ENCODE results near the gene CHST12.
"Not testable (repeated sequence)": the region's sequence is repeated elsewhere in the genome, so short reads cannot be mapped to it uniquely, and the experiment has no call there.

The CHST12 gene

GRCh38 chr7:2405201-2405600, 1.8 kb downstream of the CHST12 start:
- no peak for DNase-seq

GRCh38 chr7:2405601-2406345, 2.4 kb downstream of the CHST12 start:
- DNase-seq = no peak

DNA sequence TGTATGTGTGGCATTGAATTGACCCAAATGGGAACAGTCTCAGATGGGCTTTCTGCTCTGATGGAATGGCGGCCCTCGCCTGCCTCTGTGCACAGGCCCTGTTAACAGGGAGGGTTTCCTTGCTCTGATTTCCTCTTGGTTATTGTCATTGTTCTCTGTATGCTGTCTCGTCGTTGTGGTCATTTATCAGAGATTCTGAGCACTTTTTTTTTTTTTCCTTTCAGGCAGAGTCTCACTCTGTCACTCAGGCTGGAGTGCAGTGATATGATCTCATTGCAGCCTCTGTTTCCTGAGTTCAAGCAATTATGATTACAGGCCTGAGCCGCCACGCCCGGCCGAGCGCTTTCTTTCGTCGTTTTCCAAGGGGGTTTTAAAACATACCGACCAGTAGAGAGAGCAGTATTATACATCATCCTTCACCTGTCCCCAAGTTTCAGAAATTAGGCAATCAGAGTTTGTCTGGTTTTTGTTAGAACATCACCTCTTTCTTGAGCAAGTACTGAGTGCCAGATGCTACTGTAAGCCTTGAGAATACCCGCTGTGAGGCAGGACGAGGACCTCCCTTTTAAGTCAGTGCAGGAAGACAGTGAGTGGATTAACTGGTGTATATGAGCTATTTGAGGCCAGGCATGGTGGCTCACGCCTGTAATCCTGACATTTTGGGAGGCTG, 6.5 kb downstream of the CHST12 start:
- DNase-seq = no peak

DNA sequence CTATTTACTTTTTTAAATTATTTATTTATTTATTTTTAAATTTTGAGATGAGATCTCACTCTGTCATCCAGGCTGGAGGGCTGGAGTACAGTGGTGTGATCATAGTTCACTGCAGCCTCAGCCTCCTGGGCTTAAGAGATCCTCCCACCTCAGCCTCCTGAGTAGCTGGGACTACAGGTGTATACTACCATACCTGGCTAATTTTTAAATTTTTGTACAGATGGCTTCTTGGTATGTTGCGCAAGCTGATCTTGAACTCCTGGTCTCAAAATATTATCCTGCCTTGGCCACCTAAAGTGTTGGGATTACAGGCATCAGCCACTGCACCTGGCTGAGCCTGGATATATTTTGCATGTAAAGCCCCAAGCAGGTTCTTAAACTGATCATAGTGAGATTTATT, 7.6 kb downstream of the CHST12 start:
- DNase-seq = no peak

- DNase-seq = no peak
These were observed 8.6 kb downstream of the CHST12 start for GRCh38 chr7:2411815-2412586.

DNA sequence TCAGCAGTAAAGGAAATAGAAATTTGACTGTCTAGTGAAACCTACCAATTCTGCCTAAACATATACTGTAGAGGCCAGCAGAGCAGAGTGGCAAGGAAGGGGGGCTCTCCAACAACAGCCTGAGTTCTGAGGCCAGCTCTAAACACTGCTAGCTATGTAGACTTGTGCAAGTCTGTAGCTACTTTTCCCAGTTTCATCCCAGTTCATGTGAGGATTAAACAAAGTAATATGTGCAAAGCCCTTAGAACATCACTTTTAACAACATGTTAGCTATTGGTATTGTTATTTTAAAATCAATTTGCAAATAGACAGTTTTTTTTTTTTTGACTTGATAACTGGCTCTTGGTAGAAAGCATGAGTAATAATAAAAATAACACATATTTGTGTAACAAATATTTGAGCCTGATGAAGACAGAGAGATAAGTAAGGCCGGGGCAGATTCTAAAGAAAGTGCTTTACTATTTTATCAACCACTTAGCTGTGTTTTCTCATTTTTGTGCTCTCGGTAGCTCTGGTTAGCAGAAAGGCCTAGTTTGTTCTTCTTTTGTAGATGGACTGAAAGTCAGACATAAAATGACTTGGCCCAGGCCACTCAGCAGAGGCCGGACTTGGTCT, 9.3 kb downstream of the CHST12 start:
- no peak for DNase-seq

DNA sequence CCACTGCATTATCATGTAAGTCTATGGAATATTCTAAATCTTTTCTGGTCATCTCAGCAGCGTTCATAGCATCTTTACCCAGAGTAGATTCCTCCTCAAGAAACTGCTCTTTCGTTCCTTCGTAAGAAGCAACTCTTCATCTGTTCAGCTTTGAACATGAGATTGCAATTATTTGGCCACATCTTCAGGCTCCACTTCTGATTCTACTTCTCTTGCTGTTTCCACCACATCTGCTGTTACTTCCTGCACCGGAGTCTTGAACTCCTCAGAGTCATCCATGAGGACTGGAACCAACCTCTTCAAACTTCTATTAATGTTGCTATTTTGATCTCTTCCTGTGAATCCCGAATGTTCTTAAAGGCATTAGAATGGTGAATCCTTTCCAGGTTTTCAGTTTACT, 12.7 kb downstream of the CHST12 start:
- no peak for DNase-seq

DNA sequence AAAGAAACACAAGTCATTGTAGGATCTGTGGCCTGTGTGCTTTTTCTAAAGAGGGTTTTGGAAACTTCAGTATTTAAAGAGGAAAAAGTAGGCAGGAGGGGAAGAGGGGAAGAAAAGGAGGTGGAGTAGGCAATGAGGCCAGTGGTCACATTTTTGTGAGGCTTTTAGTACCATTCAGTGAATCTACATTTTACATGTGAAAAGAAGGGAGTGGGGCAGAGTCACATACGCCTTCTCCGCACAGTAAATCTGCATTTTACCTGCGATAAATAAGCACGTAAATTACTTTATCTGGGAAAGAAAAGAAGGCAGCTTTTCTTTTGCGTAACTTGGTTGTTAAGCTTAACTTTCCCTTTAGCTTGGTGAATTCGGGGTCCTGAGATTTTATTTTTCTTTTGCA, 13.2 kb downstream of the CHST12 start:
- no peak for DNase-seq

DNA sequence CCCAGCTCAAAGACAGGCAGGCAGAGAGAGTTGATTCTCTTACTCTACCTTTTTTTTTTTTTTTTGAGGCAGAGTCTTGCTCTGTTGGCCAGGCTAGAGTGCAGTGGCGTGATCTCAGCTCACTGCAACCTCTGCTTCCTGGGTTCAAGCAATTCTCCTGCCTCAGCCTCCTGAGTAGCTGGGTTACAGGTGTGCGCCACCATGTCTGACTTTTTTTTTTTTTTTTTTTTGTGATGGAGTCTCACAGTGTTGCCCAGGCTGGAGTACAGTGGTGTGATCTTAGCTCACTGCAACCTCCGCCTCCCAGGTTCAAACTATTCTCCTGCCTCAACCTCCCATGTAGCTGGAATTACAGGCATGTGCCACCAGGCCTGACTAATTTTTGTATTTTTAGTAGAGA, 13.8 kb downstream of the CHST12 start:
- not testable (repeated sequence) for DNase-seq

- DNase-seq = no peak
These were observed 14.6 kb downstream of the CHST12 start for GRCh38 chr7:2417981-2418481.

- DNase-seq = no peak
These were observed 17.0 kb downstream of the CHST12 start for GRCh38 chr7:2420216-2420933.

DNA sequence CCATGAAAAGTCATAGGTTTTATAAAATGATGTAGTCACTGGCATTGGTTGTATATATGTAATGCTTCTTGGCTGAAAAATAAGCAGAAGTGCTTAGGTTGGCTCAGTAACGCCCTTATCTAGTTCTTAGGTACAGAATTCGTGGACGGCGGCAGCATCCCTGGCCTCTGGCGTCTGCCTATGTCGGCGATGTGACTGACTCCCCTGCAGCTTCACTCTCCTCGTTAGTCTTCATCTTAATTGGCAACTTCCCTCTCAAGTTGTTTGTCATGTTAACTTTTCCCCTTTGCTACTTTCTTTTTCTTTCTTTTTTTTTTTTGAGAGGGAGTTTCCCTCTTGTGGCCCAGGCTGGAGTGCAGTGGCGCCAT, 18.5 kb downstream of the CHST12 start:
- no peak for DNase-seq

DNA sequence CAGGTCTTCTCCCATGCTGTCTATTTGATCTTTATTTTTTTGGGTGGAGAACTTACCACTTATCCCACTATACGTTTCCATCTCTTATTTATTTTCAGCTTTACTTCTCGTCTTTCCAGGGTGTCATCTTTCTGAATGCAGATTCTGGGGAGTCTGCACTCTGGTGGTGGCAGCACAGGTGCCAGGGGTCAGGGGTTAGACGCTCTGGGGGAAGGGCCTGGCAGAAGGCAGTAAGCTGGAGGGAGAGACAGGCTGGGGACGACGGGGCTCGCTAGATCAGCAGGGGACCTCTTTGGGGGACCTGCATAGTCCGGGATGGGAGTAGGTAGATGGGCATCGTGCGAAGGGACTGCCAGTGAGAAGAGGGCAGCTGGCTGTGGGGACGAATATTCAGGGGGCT, 22.3 kb downstream of the CHST12 start:
- DNase-seq = no peak

DNA sequence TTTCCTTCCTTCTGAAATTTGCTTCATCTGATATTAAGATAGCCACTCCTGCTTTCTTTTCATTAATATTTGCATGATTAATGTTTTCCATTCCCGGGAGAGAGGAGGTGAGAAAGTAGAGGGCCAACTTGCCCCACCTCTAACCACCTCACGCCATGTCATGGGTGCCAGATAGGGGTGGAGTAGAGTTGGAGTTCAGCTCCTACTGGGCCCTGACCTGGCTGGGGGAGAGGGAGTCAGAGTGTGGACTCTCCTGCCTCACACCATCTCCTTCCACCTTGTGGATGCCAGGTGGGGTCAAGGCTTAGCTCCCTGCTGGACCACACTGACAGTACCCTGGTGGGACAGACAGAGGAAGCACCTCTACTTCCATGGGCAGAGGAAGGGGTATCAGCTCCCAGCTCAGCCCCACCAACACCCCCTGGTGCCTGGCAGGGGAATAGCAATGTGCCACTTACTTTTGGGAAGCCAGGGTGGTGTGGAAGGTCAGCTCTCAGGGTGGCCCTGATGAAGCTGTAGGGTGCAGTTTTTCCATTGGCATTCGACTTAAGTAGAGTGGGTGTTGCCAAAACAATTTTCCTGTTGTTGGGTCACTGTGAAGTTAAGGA, 28.0 kb downstream of the CHST12 start:
- DNase-seq = no peak

DNA sequence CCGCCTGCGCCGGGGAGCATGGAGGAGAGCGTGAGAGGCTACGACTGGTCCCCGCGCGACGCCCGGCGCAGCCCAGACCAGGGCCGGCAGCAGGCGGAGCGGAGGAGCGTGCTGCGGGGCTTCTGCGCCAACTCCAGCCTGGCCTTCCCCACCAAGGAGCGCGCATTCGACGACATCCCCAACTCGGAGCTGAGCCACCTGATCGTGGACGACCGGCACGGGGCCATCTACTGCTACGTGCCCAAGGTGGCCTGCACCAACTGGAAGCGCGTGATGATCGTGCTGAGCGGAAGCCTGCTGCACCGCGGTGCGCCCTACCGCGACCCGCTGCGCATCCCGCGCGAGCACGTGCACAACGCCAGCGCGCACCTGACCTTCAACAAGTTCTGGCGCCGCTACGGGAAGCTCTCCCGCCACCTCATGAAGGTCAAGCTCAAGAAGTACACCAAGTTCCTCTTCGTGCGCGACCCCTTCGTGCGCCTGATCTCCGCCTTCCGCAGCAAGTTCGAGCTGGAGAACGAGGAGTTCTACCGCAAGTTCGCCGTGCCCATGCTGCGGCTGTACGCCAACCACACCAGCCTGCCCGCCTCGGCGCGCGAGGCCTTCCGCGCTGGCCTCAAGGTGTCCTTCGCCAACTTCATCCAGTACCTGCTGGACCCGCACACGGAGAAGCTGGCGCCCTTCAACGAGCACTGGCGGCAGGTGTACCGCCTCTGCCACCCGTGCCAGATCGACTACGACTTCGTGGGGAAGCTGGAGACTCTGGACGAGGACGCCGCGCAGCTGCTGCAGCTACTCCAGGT, 29.7 kb downstream of the CHST12 start:
- DNase-seq = no peak

DNA sequence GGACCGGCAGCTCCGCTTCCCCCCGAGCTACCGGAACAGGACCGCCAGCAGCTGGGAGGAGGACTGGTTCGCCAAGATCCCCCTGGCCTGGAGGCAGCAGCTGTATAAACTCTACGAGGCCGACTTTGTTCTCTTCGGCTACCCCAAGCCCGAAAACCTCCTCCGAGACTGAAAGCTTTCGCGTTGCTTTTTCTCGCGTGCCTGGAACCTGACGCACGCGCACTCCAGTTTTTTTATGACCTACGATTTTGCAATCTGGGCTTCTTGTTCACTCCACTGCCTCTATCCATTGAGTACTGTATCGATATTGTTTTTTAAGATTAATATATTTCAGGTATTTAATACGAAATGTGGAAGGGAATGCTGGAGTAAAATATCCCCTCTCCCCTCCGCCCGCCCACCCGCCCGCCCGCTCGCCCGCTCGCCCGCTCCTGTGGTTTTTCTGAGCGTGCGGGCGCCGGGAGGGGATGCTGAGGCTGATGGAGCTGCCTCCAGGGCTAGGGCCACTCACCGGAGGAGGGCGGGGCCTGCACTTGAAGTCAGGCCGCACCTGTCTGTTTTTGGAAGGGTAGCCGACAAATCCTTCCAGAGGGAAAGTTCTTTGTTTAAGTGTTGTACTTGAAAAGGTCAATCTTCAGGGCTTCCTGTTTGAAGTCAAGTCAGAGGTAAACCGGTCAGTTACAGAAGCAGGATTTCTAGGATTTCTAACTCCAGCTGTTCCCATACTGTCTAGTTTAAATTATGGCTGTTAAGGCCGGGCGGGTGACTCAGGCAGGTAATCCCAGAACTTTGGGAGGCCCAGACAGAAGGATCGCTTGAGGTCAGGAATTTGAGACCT, 30.5 kb downstream of the CHST12 start:
- DNase-seq = no peak

DNA sequence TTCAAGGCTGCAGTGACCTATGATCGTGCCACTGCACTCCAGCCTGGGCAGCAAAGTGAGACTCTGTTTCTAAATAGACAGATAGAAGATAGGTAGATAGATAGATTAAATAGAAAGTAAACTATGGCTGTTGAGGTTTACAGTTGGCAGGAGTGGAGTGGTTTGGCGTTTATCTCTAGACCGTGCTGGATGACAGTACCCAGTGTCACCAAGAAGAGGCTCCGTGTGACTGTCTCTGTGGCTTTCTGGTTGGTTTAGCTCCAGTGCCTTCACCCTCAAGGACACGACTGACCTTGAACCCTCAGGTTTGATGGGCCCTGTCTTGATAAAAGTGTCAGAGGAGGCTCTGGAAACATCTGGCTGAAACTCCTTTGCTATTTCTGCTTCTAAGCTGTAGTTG, 31.7 kb downstream of the CHST12 start:
- DNase-seq = no peak

DNA sequence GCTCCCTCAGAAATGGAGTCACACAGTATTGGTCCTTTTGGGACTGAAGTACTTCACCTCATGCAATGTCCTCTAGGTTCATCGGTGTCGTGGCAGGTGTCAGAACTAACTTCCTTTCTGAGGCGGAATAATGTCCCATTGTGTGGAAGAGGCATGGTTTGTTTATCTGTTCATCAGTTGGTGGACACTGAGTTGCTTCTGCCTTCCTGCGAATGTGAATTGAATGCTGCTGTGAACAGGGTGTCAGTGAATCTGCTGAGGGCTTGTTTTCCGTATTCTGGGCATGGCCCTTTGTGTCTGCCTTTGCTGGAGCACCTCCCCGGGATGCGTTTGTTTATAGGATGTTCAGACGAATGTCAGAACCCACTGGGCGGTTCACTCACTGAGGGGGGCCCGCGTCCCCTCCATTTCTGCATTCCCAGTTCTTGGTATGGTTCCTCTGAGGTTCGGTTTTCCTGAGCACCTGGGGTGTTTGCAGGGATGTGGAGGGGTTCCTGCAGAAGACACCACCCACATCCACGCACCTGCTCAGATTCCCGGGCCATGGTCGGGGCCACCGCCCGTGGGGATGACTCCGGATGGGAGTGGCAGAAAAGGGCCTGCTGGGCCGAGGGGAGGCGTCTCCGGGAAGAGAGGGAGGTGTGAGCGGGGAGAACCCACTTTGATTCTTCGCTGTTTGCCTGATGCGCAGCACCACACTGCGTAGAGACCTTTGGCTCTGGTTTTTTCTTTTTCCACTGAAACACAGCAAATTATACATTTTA, 33.1 kb downstream of the CHST12 start:
- DNase-seq = no peak

GRCh38 chr7:2437136-2437535, 33.7 kb downstream of the CHST12 start:
- DNase-seq = no peak
